Measurements from ENCODE around the gene EVX1.

The EVX1 gene

DNA sequence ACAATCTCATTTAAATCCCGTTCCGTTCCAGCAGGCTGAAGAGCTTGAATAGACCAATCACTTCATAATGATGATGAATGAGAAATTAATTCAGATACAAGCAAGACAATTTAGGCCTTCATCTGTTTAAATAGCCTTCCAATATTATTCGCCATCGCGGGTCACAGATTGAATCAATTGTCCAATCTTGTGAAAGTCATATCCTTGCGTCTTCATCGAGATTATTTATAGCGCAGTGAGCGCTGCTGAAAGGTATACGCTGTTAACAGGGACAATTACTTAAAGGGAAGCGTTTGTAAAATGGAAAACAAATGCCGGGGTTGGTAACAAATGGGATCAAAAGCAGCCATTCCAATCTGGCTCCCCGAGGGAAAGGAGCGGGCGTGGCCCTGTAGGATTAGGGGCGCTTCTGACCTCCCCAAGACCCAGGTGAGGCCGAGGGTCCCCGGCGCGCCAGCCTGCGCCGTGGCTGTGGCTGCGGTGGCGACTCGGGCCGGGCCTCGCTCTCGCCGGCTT, 8.6 kb downstream of the EVX1 start:
- Histone ChIP-seq H3K27ac (ENCODE audit: low read depth, low read length, poor library complexity, severe bottlenecking) (no peak overlapping the region), H3K27me3 (ENCODE audit: insufficient read depth, low read length) (peaks cover 21% of the 10 kb centered on the region; the same call in 1 of the 2 replicates), H3F3A (ENCODE audit: insufficient read depth, low read length) (no peaks in the 10 kb centered on the region), H3K9ac (ENCODE audit: low read length) (no peak overlapping the region), H3K4me1 (ENCODE audit: insufficient read depth, low read length, severe bottlenecking) (no peaks in the 10 kb centered on the region), H3K9me2 (ENCODE audit: low read depth, low read length) (no peaks in the 10 kb centered on the region), H3K79me2 (ENCODE audit: insufficient read depth, low read length) (no peaks in the 10 kb centered on the region), H3K4me3 (ENCODE audit: low read depth, low read length, poor library complexity, severe bottlenecking) (no peak overlapping the region), H4K20me1 (ENCODE audit: insufficient read depth, low read length) (no peaks in the 10 kb centered on the region), H3K4me2 (ENCODE audit: low read length) (no peak overlapping the region), H2AFZ (ENCODE audit: low read length) (no peak overlapping the region), H3K36me3 (ENCODE audit: insufficient read depth, low read length) (no peaks in the 10 kb centered on the region), H3K9me3 (ENCODE audit: low read length) (no peaks in the 10 kb centered on the region)
- TF ChIP-seq, protein P1, sequence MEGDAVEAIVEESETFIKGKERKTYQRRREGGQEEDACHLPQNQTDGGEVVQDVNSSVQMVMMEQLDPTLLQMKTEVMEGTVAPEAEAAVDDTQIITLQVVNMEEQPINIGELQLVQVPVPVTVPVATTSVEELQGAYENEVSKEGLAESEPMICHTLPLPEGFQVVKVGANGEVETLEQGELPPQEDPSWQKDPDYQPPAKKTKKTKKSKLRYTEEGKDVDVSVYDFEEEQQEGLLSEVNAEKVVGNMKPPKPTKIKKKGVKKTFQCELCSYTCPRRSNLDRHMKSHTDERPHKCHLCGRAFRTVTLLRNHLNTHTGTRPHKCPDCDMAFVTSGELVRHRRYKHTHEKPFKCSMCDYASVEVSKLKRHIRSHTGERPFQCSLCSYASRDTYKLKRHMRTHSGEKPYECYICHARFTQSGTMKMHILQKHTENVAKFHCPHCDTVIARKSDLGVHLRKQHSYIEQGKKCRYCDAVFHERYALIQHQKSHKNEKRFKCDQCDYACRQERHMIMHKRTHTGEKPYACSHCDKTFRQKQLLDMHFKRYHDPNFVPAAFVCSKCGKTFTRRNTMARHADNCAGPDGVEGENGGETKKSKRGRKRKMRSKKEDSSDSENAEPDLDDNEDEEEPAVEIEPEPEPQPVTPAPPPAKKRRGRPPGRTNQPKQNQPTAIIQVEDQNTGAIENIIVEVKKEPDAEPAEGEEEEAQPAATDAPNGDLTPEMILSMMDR (IDR thresholded peaks at IDR 0.05; ENCODE audit: low read length), result no peak
- no peak for TF ChIP-seq EZH2 (IDR thresholded peaks at IDR 0.05; ENCODE audit: borderline replicate concordance, low read length)

DNA sequence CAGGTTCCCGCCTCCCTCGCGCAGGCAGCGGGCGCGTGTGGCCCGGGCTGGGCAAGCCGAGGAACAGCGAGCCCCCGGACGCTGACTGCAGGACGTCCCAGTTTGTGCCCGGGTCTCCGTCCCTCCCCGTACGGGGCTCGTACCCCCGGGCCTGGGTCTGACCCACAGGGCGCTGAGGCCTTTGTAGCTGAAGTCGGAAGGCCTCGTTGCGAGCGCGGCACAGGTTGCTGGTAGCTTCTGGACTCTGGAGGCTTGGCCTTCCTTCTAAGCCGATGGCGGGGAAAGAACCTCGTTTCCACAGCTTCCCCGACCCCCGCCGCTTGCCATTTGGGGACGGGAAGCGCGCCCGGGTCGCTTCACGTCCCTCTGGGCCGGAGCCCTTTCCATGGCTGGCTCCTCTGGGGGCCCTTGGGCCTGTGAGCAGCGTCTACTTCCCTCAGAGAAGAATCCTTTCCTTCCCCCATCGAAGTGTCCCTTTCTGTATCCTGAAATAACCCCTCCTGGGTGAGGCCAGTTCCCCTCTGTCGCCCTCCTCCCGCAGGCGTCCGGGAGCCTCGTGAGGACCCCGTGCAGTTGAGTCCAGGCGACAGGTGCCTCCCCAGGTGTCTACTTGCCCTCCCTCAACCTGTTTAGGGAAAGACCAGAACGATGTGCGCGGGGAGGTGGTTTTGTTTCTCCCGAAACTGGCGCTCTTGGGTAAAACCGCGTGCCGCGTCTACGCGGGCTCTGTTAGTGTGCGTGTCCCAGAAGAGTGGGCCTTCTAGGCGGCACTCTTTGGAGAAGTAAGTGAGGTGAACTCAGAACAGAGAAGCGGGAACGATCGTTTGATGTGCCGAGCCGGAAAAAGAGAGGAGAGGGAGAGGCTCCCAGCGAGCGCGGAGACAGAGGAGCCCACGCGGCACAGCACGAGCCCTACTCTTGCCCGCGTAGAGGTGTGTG, 9.3 kb downstream of the EVX1 start:
- no peak overlapping the region for H3K4me3 ChIP-seq (ENCODE audit: low read depth, low read length, poor library complexity, severe bottlenecking)
- H4K20me1 ChIP-seq (ENCODE audit: insufficient read depth, low read length), result no peaks in the 10 kb centered on the region
- H3K9me2 ChIP-seq (ENCODE audit: low read depth, low read length), result no peaks in the 10 kb centered on the region
- no peak overlapping the region for H3K27ac ChIP-seq (ENCODE audit: low read depth, low read length, poor library complexity, severe bottlenecking)
- H3F3A ChIP-seq (ENCODE audit: insufficient read depth, low read length), result no peaks in the 10 kb centered on the region
- peaks cover 21% of the 10 kb centered on the region; the same call in 1 of the 2 replicates for H3K27me3 ChIP-seq (ENCODE audit: insufficient read depth, low read length)
- no peaks in the 10 kb centered on the region for H3K36me3 ChIP-seq (ENCODE audit: insufficient read depth, low read length)
- H2AFZ ChIP-seq (ENCODE audit: low read length), result no peak overlapping the region
- H3K4me2 ChIP-seq (ENCODE audit: low read length), result no peak overlapping the region
- H3K79me2 ChIP-seq (ENCODE audit: insufficient read depth, low read length), result no peaks in the 10 kb centered on the region
- no peak overlapping the region for H3K9ac ChIP-seq (ENCODE audit: low read length)
- TF ChIP-seq, protein P1 (IDR thresholded peaks at IDR 0.05; ENCODE audit: low read length), result no peak
- TF ChIP-seq EZH2 (IDR thresholded peaks at IDR 0.05; ENCODE audit: borderline replicate concordance, low read length), result no peak
- H3K9me3 ChIP-seq (ENCODE audit: low read length), result no peaks in the 10 kb centered on the region
- H3K4me1 ChIP-seq (ENCODE audit: insufficient read depth, low read length, severe bottlenecking), result no peaks in the 10 kb centered on the region

DNA sequence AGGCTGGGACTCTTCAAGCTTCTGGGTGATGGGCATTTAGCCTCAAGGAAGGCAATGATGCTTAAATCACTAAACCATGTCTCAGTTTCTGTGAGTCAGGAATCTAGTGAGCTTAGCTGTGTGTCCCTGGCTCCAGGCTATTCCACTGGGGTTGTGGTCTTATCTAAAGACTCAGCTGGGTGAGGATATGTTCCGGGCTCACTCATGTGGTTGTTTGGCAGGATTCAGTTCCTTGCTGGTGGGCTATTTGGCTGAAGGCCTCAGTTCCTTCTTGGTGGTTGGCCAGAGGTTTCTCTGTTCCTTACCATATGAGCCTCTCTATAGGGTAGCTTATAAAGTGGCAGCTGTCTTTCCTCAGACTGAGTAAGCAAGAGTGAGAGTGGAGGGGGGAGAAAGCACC, 12.0 kb downstream of the EVX1 start:
- Histone ChIP-seq H3K36me3 (ENCODE audit: insufficient read depth, low read length) (no peaks in the 10 kb centered on the region), H3K4me1 (ENCODE audit: insufficient read depth, low read length, severe bottlenecking) (no peaks in the 10 kb centered on the region), H3K27me3 (ENCODE audit: insufficient read depth, low read length) (peaks cover 8% of the 10 kb centered on the region; the same call in 1 of the 2 replicates), H4K20me1 (ENCODE audit: insufficient read depth, low read length) (no peaks in the 10 kb centered on the region), H3K4me3 (ENCODE audit: low read depth, low read length, poor library complexity, severe bottlenecking) (no peak overlapping the region), H3K4me2 (ENCODE audit: low read length) (no peak overlapping the region), H3K9ac (ENCODE audit: low read length) (no peak overlapping the region), H3K79me2 (ENCODE audit: insufficient read depth, low read length) (no peaks in the 10 kb centered on the region), H3F3A (ENCODE audit: insufficient read depth, low read length) (no peaks in the 10 kb centered on the region), H3K9me3 (ENCODE audit: low read length) (no peaks in the 10 kb centered on the region), H3K27ac (ENCODE audit: low read depth, low read length, poor library complexity, severe bottlenecking) (no peak overlapping the region), H3K9me2 (ENCODE audit: low read depth, low read length) (no peaks in the 10 kb centered on the region), H2AFZ (ENCODE audit: low read length) (no peak overlapping the region)
- TF ChIP-seq, protein P1 (IDR thresholded peaks at IDR 0.05; ENCODE audit: low read length), result no peak
- no peak for TF ChIP-seq EZH2 (IDR thresholded peaks at IDR 0.05; ENCODE audit: borderline replicate concordance, low read length)
